22Rv1 (cell line): ENCODE measurements around the gene SNAPC4.

Experiments
- H3K27ac ChIP-seq: fragments of 450-650 bp; 2 replicates; pipeline ENCODE4 v1.5.1; 2017
- CTCF ChIP-seq: fragments of 450-650 bp; IDR thresholded peaks from 2 replicates; pipeline ENCODE4 v1.5.1; 2017; ENCODE audit warnings: mild to moderate bottlenecking
- ZFX ChIP-seq: fragments of 450-650 bp; IDR thresholded peaks from 2 replicates; pipeline ENCODE4 v1.6.1; 2017; ENCODE audit warnings: antibody characterized with exemption, borderline replicate concordance

The SNAPC4 gene

GRCh38 chr9:136377341-136378169, 22.4 kb downstream of the SNAPC4 start:
- TF ChIP-seq ZFX: no peak
- TF ChIP-seq CTCF: no peak
- H3K27ac ChIP-seq: no peak overlapping the region

DNA sequence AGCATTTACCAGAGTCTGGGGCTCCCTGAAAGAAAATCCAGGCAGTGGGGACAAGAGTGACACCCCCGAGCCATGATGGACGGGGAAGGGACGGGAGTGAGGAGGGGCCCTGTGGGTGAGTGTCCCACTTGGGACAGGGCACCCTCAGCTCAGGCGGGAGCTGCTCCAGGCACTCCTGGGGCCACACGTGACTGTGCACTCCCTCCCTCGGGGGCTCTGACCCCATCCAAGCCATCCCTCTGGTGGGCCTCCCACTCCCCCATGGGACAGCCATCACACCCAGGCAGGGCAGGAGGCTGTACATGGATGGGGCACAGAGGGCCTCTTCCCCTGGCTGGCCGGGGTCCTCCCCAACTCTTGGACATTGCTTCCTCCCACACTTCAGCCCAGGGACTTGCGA, 23.5 kb downstream of the SNAPC4 start:
- H3K27ac ChIP-seq: no peak overlapping the region
- TF ChIP-seq CTCF (no peak), ZFX (no peak)

DNA sequence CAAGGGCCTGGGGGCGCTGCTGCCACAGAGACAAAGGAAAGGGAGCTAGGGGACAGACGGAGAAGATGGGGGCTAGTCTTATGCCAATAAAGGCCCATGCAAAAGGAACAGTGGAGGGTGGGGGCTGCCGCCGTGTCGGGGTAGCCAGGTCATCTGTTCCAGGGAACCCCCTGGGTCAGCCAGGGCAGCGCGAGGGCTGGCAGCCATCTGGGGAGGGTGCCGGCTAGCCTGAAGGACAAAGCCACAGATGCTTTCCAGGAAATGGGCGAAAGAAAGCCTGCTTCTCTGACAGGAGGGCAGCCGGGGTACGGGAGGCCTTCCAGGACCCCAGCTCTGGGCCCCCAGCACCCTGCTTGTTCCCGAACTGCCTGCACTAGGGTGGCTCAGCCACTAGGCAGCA, 24.9 kb downstream of the SNAPC4 start:
- H3K27ac ChIP-seq: no peak overlapping the region
- TF ChIP-seq CTCF (no peak), ZFX (no peak)

DNA sequence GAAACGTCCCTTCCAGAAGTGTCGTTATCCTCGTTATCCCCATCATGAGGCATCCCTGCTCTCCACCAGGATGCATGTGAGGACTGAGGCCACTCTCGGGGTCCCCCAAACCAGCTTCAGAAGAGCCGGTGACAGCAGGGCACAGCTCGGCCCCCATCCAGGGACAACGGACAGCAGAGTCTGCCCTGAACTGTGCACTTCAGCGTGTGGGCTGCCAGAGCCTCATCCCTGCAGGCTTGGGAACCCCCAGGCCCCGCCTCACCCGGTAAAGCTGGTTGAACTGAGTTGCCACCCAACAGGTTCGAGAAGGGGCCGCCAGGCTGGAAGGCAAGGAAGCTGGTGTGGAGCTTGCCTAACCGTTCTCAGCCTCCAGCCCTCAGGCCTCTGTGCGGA, 25.8 kb downstream of the SNAPC4 start:
- no peak overlapping the region for H3K27ac ChIP-seq
- TF ChIP-seq ZFX (no peak), CTCF (no peak)

DNA sequence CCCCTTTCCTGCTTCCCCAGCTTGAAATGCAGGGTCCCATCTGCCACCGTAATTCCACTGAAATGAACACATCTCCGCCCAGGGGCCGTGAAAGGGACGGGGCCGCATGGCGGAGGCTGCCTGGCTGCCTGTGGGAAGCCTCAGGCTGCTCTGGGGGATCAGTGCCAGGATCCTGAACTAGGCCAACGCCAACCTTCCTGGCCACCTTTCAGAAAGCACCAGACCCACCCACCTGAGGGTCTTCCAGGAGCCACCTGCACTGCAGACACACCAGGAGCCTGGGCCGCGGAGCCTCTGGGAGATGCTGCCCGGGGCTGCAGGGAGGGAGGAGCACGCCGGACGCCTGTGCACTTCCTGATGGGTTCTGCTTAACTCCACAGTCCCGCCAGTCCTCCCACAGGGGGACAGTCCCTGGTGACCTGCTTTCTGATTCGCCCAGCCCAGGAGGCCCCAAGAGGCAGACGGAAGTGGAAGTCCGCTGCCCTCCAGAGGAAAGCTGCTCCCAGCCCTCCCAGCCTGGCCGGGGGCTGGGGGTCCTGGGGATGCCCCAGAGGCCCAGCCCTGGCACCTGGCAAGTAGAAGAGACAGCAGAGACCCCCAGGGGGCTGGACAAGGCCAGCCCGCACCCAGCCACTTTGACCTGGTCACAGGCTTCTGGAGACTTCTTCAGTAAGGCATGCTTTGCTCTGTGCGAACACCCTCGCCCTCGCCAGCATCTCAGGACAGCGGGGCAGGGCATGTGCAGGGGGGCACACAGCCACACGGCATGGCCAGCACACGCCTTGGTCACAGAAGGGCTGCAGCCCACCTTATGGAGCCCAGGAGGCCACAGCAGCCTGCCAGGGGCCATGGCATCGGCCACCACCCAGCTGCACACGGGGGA, 26.4 kb downstream of the SNAPC4 start, which contains the start of gene CARD9:
TSS of gene CARD9 (minus strand) at position 370 of the 883 bp plus-strand sequence. CDS start 1,591 bp downstream, outside the sequence.
- no peak within 1 kb of the TSS for H3K27ac ChIP-seq
- TF ChIP-seq ZFX (no peak), CTCF (no peak)

GRCh38 chr9:136372561-136373299, 27.2 kb downstream of the SNAPC4 start:
- TF ChIP-seq ZFX: no peak
- TF ChIP-seq CTCF: no peak
- H3K27ac ChIP-seq: no peak overlapping the region
